Measurements from ENCODE around the gene HSF2. TPM values are rescaled to one million over a fixed set of nuclear protein-coding genes. Genes with fewer than 3 reads are reported as not detected.
"Not testable (repeated sequence)": the region's sequence is repeated elsewhere in the genome, so short reads cannot be mapped to it uniquely, and the experiment has no call there.

Gene HSF2
- total and polyA plus RNA-seq, 8 donors, result 2.7 to 8.6 (median 3.8) TPM

GRCh38 chr6:122454673-122455072 is 55.2 kb downstream of the HSF2 start:
- no peak for ATAC-seq
- no peaks in the 10 kb centered on the region for H3K27me3 ChIP-seq
- WGBS, 2 donors, result 85 to 93% methylated on average over 4 of the region's 4 CpGs
- H3K36me3 ChIP-seq, result peaks cover 0 to 52% (median 26%) of the 10 kb centered on the region in 3 donors
- TF ChIP-seq CTCF (IDR thresholded peaks at IDR 0.05), result no peak
- H3K27ac ChIP-seq, result no peak overlapping the region
- no peak for FAIRE-seq
- DNase-seq, result no peak
- H3K9me3 ChIP-seq, result no peaks in the 10 kb centered on the region
- peaks cover 8 to 13% (median 12%) of the 10 kb centered on the region in 3 donors for H3K4me1 ChIP-seq
- no peak overlapping the region for H3K4me3 ChIP-seq
- intact Hi-C loops (cut with DNase I), result no loop called here

- intact Hi-C loops (cut with DNase I); H3K9me3 ChIP-seq; H3K27ac ChIP-seq; FAIRE-seq; DNase-seq; ATAC-seq; H3K27me3 ChIP-seq; H3K4me3 ChIP-seq: not testable (repeated sequence)
- Histone ChIP-seq H3K4me1 (peaks cover 12 to 18% (median 16%) of the 10 kb centered on the region in 3 donors), H3K36me3 (peaks cover 0 to 52% (median 22%) of the 10 kb centered on the region in 3 donors)
- WGBS, 2 donors, result 86 to 95% methylated on average over 1 of the region's 1 CpG
Measured at GRCh38 chr6:122455116-122455515, 55.7 kb downstream of the HSF2 start.

GRCh38 chr6:122458087-122458486 is 58.6 kb downstream of the HSF2 start:
- intact Hi-C loops (cut with DNase I), result no loop called here
- H3K4me3 ChIP-seq, result no peak overlapping the region
- no peak for TF ChIP-seq CTCF (IDR thresholded peaks at IDR 0.05)
- H3K9me3 ChIP-seq, result peaks cover 0 to 3% (median 0%) of the 10 kb centered on the region in 4 donors
- FAIRE-seq, result peak; percentile 37
- no peak overlapping the region for H3K27ac ChIP-seq
- H3K4me1 ChIP-seq, result peaks cover 17 to 40% (median 27%) of the 10 kb centered on the region in 3 donors
- ATAC-seq, result no peak
- DNase-seq, result no peak
- peaks cover 0 to 24% (median 10%) of the 10 kb centered on the region in 3 donors for H3K36me3 ChIP-seq
- 83 to 96% methylated on average over 1 of the region's 1 CpG for WGBS, 2 donors
- H3K27me3 ChIP-seq, result no peaks in the 10 kb centered on the region

GRCh38 chr6:122459240-122459639 is 59.8 kb downstream of the HSF2 start:
- peaks cover 17 to 41% (median 27%) of the 10 kb centered on the region in 3 donors for H3K4me1 ChIP-seq
- no peak for FAIRE-seq
- H3K27me3 ChIP-seq, result no peaks in the 10 kb centered on the region
- no peak overlapping the region for H3K27ac ChIP-seq
- peaks cover 0 to 12% (median 9%) of the 10 kb centered on the region in 3 donors for H3K36me3 ChIP-seq
- ATAC-seq, result peak in 2 of 4 donors; percentile 32 to 36
- TF ChIP-seq CTCF (IDR thresholded peaks at IDR 0.05), result no peak
- WGBS, 2 donors, result 12 to 15% methylated on average over 2 of the region's 2 CpGs
- H3K4me3 ChIP-seq, result no peak overlapping the region
- intact Hi-C loops (cut with DNase I), result no loop called here
- no peak for DNase-seq
- H3K9me3 ChIP-seq, result peaks cover 0 to 3% (median 0%) of the 10 kb centered on the region in 4 donors

- H3K4me1 ChIP-seq, result peaks cover 17 to 47% (median 29%) of the 10 kb centered on the region in 3 donors
- H3K9me3 ChIP-seq; H3K36me3 ChIP-seq; H3K4me3 ChIP-seq; FAIRE-seq; ATAC-seq; DNase-seq; H3K27ac ChIP-seq; H3K27me3 ChIP-seq; intact Hi-C loops (cut with DNase I): not testable (repeated sequence)
- WGBS, 2 donors, result 87 to 91% methylated on average over 8 of the region's 8 CpGs
Measured at GRCh38 chr6:122459865-122460416, 60.5 kb downstream of the HSF2 start.

GRCh38 chr6:122461885-122462284 is 62.4 kb downstream of the HSF2 start:
- TF ChIP-seq CTCF (IDR thresholded peaks at IDR 0.05), result no peak
- ATAC-seq (no peak), DNase-seq (no peak), FAIRE-seq (no peak)
- H3K36me3 ChIP-seq, result no peaks in the 10 kb centered on the region
- intact Hi-C loops (cut with DNase I), result no loop called here
- no peak overlapping the region for H3K4me3 ChIP-seq
- no peaks in the 10 kb centered on the region for H3K27me3 ChIP-seq
- WGBS, 2 donors, result 58 to 60% methylated on average over 2 of the region's 2 CpGs
- H3K9me3 ChIP-seq, result peaks cover 0 to 3% (median 0%) of the 10 kb centered on the region in 4 donors
- no peak overlapping the region for H3K27ac ChIP-seq
- H3K4me1 ChIP-seq, result peaks cover 17 to 53% (median 35%) of the 10 kb centered on the region in 3 donors

All from pancreas (tissue), 10 donors.